Mucosa of rectum (tissue), 2 donors: Measurements from ENCODE around the gene LMO7.
A peak's percentile ranks its signal among the peaks of the same experiment; 100 is the strongest.

Source experiments
- H3K27ac ChIP-seq, 2 donors: one replicate each; pipeline ENCODE4 v1.7.0; 2013; ENCODE audit warnings: inconsistent platforms in 2 of 2, low read depth in 2 of 2, low read length in 2 of 2
- H3K27me3 ChIP-seq, 2 donors: one replicate each; pipeline ENCODE4 v1.7.0; 2013; ENCODE audit warnings: low read length in 2 of 2; ENCODE audit not compliant: control insufficient read depth in 2 of 2, insufficient read depth in 2 of 2
- H3K36me3 ChIP-seq, 2 donors: one replicate each; pipeline ENCODE4 v1.7.0; 2013; ENCODE audit warnings: low read length in 2 of 2; ENCODE audit not compliant: control insufficient read depth in 2 of 2, insufficient read depth in 2 of 2
- H3K4me1 ChIP-seq, 2 donors: one replicate each; pipeline ENCODE4 v1.7.0; 2013; ENCODE audit warnings: low read length in 2 of 2, mild to moderate bottlenecking in 1 of 2; ENCODE audit not compliant: control insufficient read depth in 2 of 2, insufficient read depth in 2 of 2
- H3K4me3 ChIP-seq, 2 donors: one replicate each; pipeline ENCODE4 v1.7.0; 2013; ENCODE audit warnings: low read length in 2 of 2
- H3K9ac ChIP-seq, 2 donors: one replicate each; pipeline ENCODE4 v1.7.0; 2013; ENCODE audit warnings: low read length in 2 of 2, low read depth in 1 of 2, mild to moderate bottlenecking in 1 of 2
- H3K9me3 ChIP-seq, 2 donors: one replicate each; pipeline ENCODE4 v1.7.0; 2013; ENCODE audit warnings: low read length in 2 of 2; ENCODE audit not compliant: control insufficient read depth in 2 of 2
- donor health status: healthy.
- donor health status: Normal muscosa, but diverticular disease.

Gene LMO7

DNA sequence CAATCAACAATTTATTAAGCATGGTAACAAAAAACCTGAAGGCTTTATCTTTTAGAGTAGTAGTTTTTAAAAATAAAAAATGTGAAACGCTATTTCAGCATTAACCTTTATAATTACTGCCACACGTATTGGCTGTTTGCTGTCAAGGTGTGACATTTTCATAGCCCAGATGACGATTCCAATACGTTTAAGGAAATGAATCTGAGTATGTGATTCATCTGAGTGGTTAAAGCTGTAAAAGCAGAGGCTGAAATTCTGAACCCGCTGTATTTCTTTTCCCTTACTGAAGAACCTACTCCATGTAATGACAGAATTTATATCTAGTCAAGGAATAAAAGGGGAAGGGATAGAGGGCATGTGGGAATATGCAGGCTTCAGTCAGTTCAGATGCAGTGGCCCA, 166.0 kb downstream of the LMO7 start:
- Histone ChIP-seq H3K9ac (peak overlapping the region in 1 of 2 donors; percentile 41), H3K27ac (peak overlapping the region; percentile 78 to 86), H3K9me3 (no peaks in the 10 kb centered on the region), H3K36me3 (peaks cover 19 to 33% of the 10 kb centered on the region in 2 donors), H3K4me3 (peak overlapping the region in 1 of 2 donors; percentile 41), H3K4me1 (peaks cover 12 to 30% of the 10 kb centered on the region in 2 donors), H3K27me3 (no peaks in the 10 kb centered on the region)

DNA sequence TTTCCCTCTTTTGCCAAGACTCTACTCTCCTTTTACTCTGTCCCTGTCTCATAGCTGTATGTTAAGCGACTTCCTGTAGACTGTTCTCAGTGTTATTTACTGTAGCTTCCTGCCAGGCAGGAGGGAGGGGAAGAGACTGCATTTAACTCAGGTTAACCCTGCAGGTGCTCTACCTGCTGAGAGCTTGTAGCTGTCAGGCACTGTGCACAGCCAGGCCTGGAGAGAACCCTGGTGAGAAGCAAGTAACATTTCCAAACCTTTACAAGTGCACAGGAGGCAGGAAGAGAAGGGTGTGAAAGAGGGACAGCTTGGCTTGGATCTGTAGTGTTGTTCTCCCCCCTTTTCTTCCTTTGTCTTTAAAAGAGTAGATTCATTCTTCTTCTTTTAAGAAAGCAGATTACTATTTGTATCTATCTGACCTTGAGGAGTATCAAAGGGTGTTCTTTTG, 167.1 kb downstream of the LMO7 start:
- Histone ChIP-seq H3K4me1 (peaks cover 8 to 20% of the 10 kb centered on the region in 2 donors), H3K27ac (peak overlapping the region; percentile 78 to 86)

DNA sequence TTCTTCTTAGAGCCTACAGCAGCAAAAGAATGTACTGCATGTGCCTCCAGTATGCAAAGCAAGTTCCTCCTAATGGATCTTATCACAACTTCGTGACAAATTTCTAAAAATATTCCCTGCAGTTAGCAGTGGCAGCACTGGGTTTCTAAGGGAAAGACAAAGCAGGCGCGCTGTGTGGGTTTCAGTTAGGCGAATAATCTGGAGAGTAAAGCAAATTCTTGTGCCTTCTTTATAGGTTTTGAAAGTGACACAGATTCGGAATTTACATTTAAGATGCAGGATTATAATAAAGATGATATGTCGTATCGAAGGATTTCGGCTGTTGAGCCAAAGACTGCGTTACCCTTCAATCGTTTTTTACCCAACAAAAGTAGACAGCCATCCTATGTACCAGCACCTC, 167.9 kb downstream of the LMO7 start:
- peaks cover 19 to 38% of the 10 kb centered on the region in 2 donors for H3K36me3 ChIP-seq
- H3K27me3 ChIP-seq: no peaks in the 10 kb centered on the region
- H3K27ac ChIP-seq: no peak overlapping the region
- H3K9ac ChIP-seq: no peak overlapping the region
- H3K4me3 ChIP-seq: no peak overlapping the region
- H3K9me3 ChIP-seq: no peaks in the 10 kb centered on the region
- H3K4me1 ChIP-seq: peaks cover 8 to 16% of the 10 kb centered on the region in 2 donors

More for the DNA sequence above, 167.1 kb downstream of the LMO7 start:
- H3K4me3 ChIP-seq: peak overlapping the region in 1 of 2 donors; percentile 17
- H3K36me3 ChIP-seq: peaks cover 19 to 37% of the 10 kb centered on the region in 2 donors
- peak overlapping the region; percentile 28 to 41 for H3K9ac ChIP-seq
- H3K9me3 ChIP-seq: no peaks in the 10 kb centered on the region
- H3K27me3 ChIP-seq: no peaks in the 10 kb centered on the region

DNA sequence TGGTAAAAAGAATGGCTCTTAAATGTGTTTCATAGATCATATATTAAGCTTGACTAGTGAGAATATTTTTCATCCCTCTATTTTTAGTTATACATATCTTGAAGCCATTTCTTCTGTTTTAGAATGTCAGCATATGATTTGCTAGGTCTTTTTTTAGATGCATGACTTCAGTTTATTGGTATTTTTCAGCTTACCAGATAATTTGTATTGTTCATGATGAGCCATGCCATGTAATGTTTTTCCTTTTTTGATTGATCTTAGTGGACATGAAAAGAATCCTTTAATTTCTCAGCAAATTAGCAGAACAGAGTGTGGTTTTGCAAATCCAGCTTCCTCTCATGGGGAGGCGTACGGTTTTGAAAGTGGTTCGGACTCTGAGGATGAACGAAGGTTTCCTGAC, 168.5 kb downstream of the LMO7 start:
- H3K36me3 ChIP-seq: peaks cover 19 to 38% of the 10 kb centered on the region in 2 donors
- no peak overlapping the region for H3K4me3 ChIP-seq
- H3K9me3 ChIP-seq: no peaks in the 10 kb centered on the region
- no peak overlapping the region for H3K9ac ChIP-seq
- no peaks in the 10 kb centered on the region for H3K27me3 ChIP-seq
- H3K4me1 ChIP-seq: peaks cover 8 to 16% of the 10 kb centered on the region in 2 donors
- H3K27ac ChIP-seq: no peak overlapping the region

DNA sequence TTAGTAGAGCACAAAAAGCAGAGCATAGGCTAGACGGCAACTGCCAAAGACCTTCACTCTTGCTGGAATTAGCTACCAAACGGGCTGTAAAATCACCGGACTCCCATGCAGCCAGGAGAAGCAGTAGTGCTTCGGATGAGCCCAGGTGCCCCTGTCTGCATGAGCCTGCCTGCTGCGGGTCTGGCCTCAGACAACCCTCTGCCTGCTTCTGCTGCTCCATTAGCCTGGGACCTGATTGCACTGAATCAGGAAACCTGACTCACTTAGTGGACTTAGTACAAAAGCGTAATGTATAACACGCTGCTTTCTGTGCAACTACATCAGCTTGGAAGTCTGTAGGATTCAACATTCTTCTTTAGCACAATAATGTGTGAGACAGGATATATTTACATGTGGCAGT, 170.0 kb downstream of the LMO7 start:
- H3K4me3 ChIP-seq: no peak overlapping the region

DNA sequence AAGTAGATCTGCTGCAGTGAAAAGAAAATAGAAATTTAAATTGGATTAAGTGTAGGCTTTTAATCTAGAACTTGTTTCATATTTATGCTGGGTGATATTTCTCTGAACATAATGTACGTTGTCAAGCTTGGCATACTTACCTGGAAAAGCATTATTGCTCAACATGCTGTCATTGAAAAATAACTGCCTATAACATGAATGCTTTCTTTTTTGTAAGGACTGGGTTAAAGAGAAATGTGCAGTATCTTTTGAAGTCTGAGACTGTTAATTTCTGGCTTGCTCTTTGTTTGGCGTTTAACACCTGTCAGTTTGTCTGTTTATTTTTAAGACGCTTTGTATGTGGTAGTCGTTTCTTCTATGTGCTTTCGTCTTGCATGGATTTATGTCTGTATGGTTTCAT, 175.2 kb downstream of the LMO7 start:
- Histone ChIP-seq H3K27me3 (no peaks in the 10 kb centered on the region), H3K4me1 (no peaks in the 10 kb centered on the region), H3K27ac (no peak overlapping the region), H3K9me3 (no peaks in the 10 kb centered on the region), H3K9ac (no peak overlapping the region), H3K4me3 (no peak overlapping the region), H3K36me3 (peaks cover 2 to 12% of the 10 kb centered on the region in 2 donors)

More for the DNA sequence above, 170.0 kb downstream of the LMO7 start:
- no peaks in the 10 kb centered on the region for H3K9me3 ChIP-seq
- peaks cover 19 to 34% of the 10 kb centered on the region in 2 donors for H3K36me3 ChIP-seq
- H3K9ac ChIP-seq: no peak overlapping the region
- H3K27ac ChIP-seq: no peak overlapping the region
- peaks cover 8 to 12% of the 10 kb centered on the region in 2 donors for H3K4me1 ChIP-seq
- no peaks in the 10 kb centered on the region for H3K27me3 ChIP-seq

DNA sequence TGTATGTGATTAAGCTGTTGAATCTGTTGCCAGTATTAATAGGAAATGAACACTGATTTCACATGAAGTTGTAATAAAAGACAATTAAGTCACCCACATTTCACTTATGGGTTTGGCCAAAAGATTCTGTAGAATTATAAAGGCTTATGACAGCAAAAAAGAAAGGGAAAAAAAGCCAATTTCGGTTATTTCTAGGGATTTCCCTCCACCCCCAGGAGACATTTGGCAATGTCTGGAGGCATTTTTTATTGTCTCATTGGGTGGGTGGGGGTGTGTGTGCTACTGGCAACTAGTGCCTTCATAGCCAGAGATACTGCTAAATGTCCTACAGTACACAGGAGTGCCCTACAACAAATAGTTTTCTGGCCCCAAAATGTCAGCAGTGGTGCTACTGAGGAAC, 175.7 kb downstream of the LMO7 start:
- Histone ChIP-seq H3K4me3 (no peak overlapping the region), H3K9ac (no peak overlapping the region), H3K9me3 (no peaks in the 10 kb centered on the region), H3K27ac (no peak overlapping the region), H3K4me1 (no peaks in the 10 kb centered on the region), H3K27me3 (no peaks in the 10 kb centered on the region), H3K36me3 (peaks cover 0 to 12% of the 10 kb centered on the region in 2 donors)

DNA sequence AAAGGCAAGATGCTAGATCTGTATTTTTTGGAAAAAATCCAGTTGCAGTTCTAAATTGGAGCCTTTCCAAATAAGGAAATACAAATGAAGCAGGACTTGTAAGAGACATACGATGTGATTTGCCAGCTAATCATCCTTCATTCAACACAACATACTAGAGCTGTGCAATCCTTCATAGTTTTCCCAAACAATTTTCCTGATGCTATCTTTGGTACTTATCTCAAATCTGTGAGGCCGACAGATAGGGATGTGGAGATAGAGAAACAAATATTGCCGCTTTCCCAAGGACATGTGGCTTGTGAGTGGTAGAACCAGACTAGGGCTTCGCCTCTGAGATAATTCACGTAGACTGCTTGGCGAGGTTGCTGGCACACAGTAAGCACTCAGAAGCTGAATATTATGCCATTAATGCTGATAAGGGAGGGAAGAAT, 176.6 kb downstream of the LMO7 start:
- Histone ChIP-seq H3K4me1 (no peaks in the 10 kb centered on the region), H3K4me3 (no peak overlapping the region), H3K9ac (no peak overlapping the region), H3K36me3 (peaks cover 0 to 9% of the 10 kb centered on the region in 2 donors), H3K27me3 (no peaks in the 10 kb centered on the region), H3K27ac (no peak overlapping the region), H3K9me3 (no peaks in the 10 kb centered on the region)

DNA sequence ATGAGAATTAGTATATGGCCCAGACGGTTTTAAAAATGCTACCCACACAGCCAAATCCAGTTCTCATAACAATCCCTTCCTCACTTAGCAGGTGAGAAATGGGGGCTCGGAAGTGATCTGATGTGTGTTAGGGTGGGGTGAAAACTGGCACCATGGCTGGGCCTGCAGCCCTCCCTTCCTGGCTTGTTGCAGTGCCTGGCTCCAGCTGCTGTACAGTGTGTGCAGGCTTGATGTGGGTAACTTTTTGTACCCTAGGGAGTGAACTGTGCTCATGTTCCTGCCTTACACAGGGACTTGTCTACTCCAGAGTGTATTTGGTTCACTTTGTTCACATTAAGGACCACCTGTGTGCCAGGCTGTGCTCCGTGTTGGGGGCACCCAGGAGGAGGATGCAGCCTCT, 177.2 kb downstream of the LMO7 start:
- Histone ChIP-seq H3K4me3 (no peak overlapping the region), H3K9ac (no peak overlapping the region), H3K4me1 (no peaks in the 10 kb centered on the region), H3K36me3 (peaks cover 0 to 4% of the 10 kb centered on the region in 2 donors), H3K27me3 (no peaks in the 10 kb centered on the region), H3K9me3 (no peaks in the 10 kb centered on the region), H3K27ac (no peak overlapping the region)

DNA sequence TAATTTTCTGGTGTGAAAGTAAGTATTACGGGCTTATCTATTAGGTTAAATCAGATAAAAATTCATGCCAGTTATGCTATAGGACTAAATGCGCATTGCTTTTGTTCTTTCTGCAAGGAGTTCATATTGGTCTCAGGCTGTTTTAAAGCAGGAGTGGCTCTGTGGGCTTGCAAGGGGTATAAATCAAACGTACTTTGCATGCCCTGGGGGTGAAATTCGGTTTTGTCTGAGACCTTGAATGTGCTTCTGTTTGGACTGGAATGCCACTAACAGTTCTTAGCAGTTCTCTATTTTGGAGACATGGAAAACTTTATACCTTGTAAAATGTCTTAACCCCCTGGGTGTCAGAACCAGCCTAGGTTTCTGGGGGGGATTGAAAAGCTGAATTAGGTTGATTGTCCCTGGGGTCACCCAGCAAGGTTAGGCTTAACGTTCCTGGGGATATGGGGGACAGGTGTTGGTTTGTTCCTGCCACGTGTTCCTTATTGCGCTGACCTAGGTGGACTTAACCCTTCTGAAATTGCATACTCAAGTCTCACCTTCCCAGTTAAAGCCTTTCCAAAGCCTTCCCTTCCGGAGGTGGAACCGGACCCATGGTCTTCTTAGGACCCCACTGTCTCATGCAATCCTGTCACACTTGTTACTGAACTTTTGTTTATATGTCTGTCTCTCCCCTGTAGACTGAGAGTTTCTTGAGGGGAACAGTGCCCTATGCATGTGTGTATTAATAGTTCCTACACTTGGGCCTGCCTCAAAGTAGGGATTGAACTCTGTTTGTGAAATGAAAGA, 182.2 kb downstream of the LMO7 start:
- Histone ChIP-seq H3K27me3 (no peaks in the 10 kb centered on the region), H3K4me3 (no peak overlapping the region), H3K9ac (no peak overlapping the region), H3K36me3 (peaks cover 10 to 25% of the 10 kb centered on the region in 2 donors), H3K27ac (no peak overlapping the region), H3K4me1 (no peaks in the 10 kb centered on the region), H3K9me3 (no peaks in the 10 kb centered on the region)
